Skeletal muscle cell (primary cell): ENCODE measurements around the gene LMO1.

ENCODE experiments used
- DNase-seq: peaks from one replicate; pipeline ENCODE4 v3.0.0-alpha.2; 2010; ENCODE audit warnings: low read depth
- H3K4me3 ChIP-seq: 2 replicates; pipeline ENCODE4 v1.5.1; 2011; ENCODE audit warnings: low read depth, mild to moderate bottlenecking, control low read depth, low read length, moderate library complexity

Gene LMO1

GRCh38 chr11:8289492-8289918 lies 25.8 kb upstream of the LMO1 start:
- no peak overlapping the region for H3K4me3 ChIP-seq
- peak; percentile 21 for DNase-seq

- DNase-seq = no peak
- H3K4me3 ChIP-seq = no peak overlapping the region
Observed at GRCh38 chr11:8288824-8289491, 25.3 kb upstream of the LMO1 start.

- H3K4me3 ChIP-seq = no peak overlapping the region
- no peak for DNase-seq
Observed at GRCh38 chr11:8288166-8288772, 24.6 kb upstream of the LMO1 start.

GRCh38 chr11:8287703-8288102 lies 24.0 kb upstream of the LMO1 start:
- no peak for DNase-seq

GRCh38 chr11:8287297-8287696 lies 23.6 kb upstream of the LMO1 start:
- no peak for DNase-seq
- no peak overlapping the region for H3K4me3 ChIP-seq

More at GRCh38 chr11:8287703-8288102, 24.0 kb upstream of the LMO1 start:
- no peak overlapping the region for H3K4me3 ChIP-seq

GRCh38 chr11:8286886-8287285 lies 23.2 kb upstream of the LMO1 start:
- H3K4me3 ChIP-seq = no peak overlapping the region
- DNase-seq = no peak

- DNase-seq = no peak
- H3K4me3 ChIP-seq = no peak overlapping the region
Observed at GRCh38 chr11:8285796-8286195, 22.1 kb upstream of the LMO1 start.

- no peak for DNase-seq
- H3K4me3 ChIP-seq = no peak overlapping the region
Observed at GRCh38 chr11:8285228-8285627, 21.6 kb upstream of the LMO1 start.

GRCh38 chr11:8283465-8284230 lies 20.0 kb upstream of the LMO1 start:
- DNase-seq = no peak
- no peak overlapping the region for H3K4me3 ChIP-seq

GRCh38 chr11:8283100-8283464 lies 19.4 kb upstream of the LMO1 start:
- H3K4me3 ChIP-seq = no peak overlapping the region
- DNase-seq = no peak

GRCh38 chr11:8282631-8283030 lies 19.0 kb upstream of the LMO1 start:
- DNase-seq = no peak
- H3K4me3 ChIP-seq = no peak overlapping the region

GRCh38 chr11:8281266-8281665 lies 17.6 kb upstream of the LMO1 start:
- H3K4me3 ChIP-seq = no peak overlapping the region
- no peak for DNase-seq

GRCh38 chr11:8277691-8278090 lies 14.0 kb upstream of the LMO1 start:
- H3K4me3 ChIP-seq = no peak overlapping the region
- no peak for DNase-seq

GRCh38 chr11:8276528-8276927 lies 12.8 kb upstream of the LMO1 start:
- DNase-seq = no peak
- H3K4me3 ChIP-seq = no peak overlapping the region

- no peak overlapping the region for H3K4me3 ChIP-seq
- DNase-seq = no peak
Observed at GRCh38 chr11:8273287-8273686, 9.6 kb upstream of the LMO1 start.

- DNase-seq = no peak
- H3K4me3 ChIP-seq = no peak overlapping the region
Observed at GRCh38 chr11:8271106-8271886, 7.6 kb upstream of the LMO1 start.

- no peak overlapping the region for H3K4me3 ChIP-seq
- no peak for DNase-seq
Observed at GRCh38 chr11:8269636-8270035, 6.0 kb upstream of the LMO1 start.

- DNase-seq = no peak
- peak overlapping the region; percentile 27 for H3K4me3 ChIP-seq
Observed at GRCh38 chr11:8268530-8269400, 5.1 kb upstream of the LMO1 start.
